Nephron (organoid): Measurements from ENCODE around the gene PLA2G4C.

Experiments used
- H3K27ac Mint-ChIP-seq, 3 experiments: 2 replicates each; pipeline ENCODE4 v1.8.0; 2020; ENCODE audit warnings: mixed read lengths in 3 of 3, mild to moderate bottlenecking in 2 of 3, moderate library complexity in 1 of 3
- H3K27me3 Mint-ChIP-seq: 2 replicates; pipeline ENCODE4 v1.8.0; 2021; ENCODE audit warnings: low read depth, mild to moderate bottlenecking, moderate library complexity, mixed read lengths
- H3K36me3 Mint-ChIP-seq: 2 replicates; pipeline ENCODE4 v1.8.0; 2020; ENCODE audit warnings: low read depth, mixed read lengths
- H3K4me1 Mint-ChIP-seq: 2 replicates; pipeline ENCODE4 v1.8.0; 2020; ENCODE audit warnings: mixed read lengths
- H3K4me3 Mint-ChIP-seq, 3 experiments: 2 replicates each; pipeline ENCODE4 v1.8.0; 2020; ENCODE audit warnings: mild to moderate bottlenecking in 3 of 3, mixed read lengths in 3 of 3, moderate library complexity in 2 of 3
- H3K9me3 Mint-ChIP-seq: 2 replicates; pipeline ENCODE4 v1.8.0; 2020; ENCODE audit warnings: mixed read lengths
- CTCF ChIP-seq, 3 experiments: fragments of 200-600 bp; sonication (generic); IDR thresholded peaks; one replicate each; pipeline ENCODE4 v1.5.0; 2021; ENCODE audit warnings: antibody characterized with exemption in 3 of 3; ENCODE audit not compliant: unreplicated experiment in 3 of 3

PLA2G4C gene

GRCh38 chr19:48053076-48053475 lies 57.5 kb downstream of the PLA2G4C start:
- Mint-ChIP-seq H3K9me3 (peaks cover 23% of the 10 kb centered on the region), H3K4me1 (no peaks in the 10 kb centered on the region), H3K27ac (no peak overlapping the region), H3K36me3 (no peaks in the 10 kb centered on the region), H3K27me3 (peaks cover 4% of the 10 kb centered on the region), H3K4me3 (no peak overlapping the region)
- TF ChIP-seq CTCF (IDR thresholded peaks at IDR 0.05; ENCODE audit: unreplicated experiment in 3 of 3) = no peak

- H3K4me3 Mint-ChIP-seq = no peak overlapping the region
- H3K27ac Mint-ChIP-seq = no peak overlapping the region
- TF ChIP-seq CTCF (IDR thresholded peaks at IDR 0.05; ENCODE audit: unreplicated experiment in 3 of 3) = no peak
- no peaks in the 10 kb centered on the region for H3K36me3 Mint-ChIP-seq
- peaks cover 4% of the 10 kb centered on the region for H3K27me3 Mint-ChIP-seq
- no peaks in the 10 kb centered on the region for H3K4me1 Mint-ChIP-seq
- peaks cover 26% of the 10 kb centered on the region for H3K9me3 Mint-ChIP-seq
Measured at GRCh38 chr19:48051335-48052033, 59.1 kb downstream of the PLA2G4C start.

GRCh38 chr19:48044561-48044960 lies 66.1 kb downstream of the PLA2G4C start:
- Mint-ChIP-seq H3K27me3 (peaks cover 20% of the 10 kb centered on the region), H3K27ac (no peak overlapping the region), H3K4me3 (no peak overlapping the region), H3K9me3 (peaks cover 25% of the 10 kb centered on the region), H3K4me1 (no peaks in the 10 kb centered on the region), H3K36me3 (no peaks in the 10 kb centered on the region)
- TF ChIP-seq CTCF (IDR thresholded peaks at IDR 0.05; ENCODE audit: unreplicated experiment in 3 of 3) = no peak

- no peak within 1 kb of the TSS for H3K4me3 Mint-ChIP-seq
- H3K27ac Mint-ChIP-seq = no peak within 1 kb of the TSS
- H3K27me3 Mint-ChIP-seq = peaks cover 23% of the 10 kb centered on the region
- no peak for TF ChIP-seq CTCF (IDR thresholded peaks at IDR 0.05; ENCODE audit: unreplicated experiment in 3 of 3)
- H3K4me1 Mint-ChIP-seq = no peaks in the 10 kb centered on the region
- H3K36me3 Mint-ChIP-seq = no peaks in the 10 kb centered on the region
- H3K9me3 Mint-ChIP-seq = peaks cover 24% of the 10 kb centered on the region
Measured at GRCh38 chr19:48043675-48044258, 66.8 kb downstream of the PLA2G4C start, which contains the start of gene CABP5. TSS of gene CABP5 (minus strand) at chr19:48044079. CDS start at chr19:48043922, 157 bp downstream.

GRCh38 chr19:48041877-48042580 lies 68.6 kb downstream of the PLA2G4C start:
- Mint-ChIP-seq H3K9me3 (peaks cover 18% of the 10 kb centered on the region), H3K27me3 (peaks cover 24% of the 10 kb centered on the region), H3K27ac (no peak overlapping the region), H3K4me1 (no peaks in the 10 kb centered on the region), H3K36me3 (no peaks in the 10 kb centered on the region), H3K4me3 (no peak overlapping the region)
- no peak for TF ChIP-seq CTCF (IDR thresholded peaks at IDR 0.05; ENCODE audit: unreplicated experiment in 3 of 3)
